Skeletal muscle satellite cell (primary cell): ENCODE measurements around the gene MEAK7.

Source experiments
- H3K27me3 ChIP-seq: 2 replicates; pipeline ENCODE4 v1.7.0; 2013; ENCODE audit warnings: low read length; ENCODE audit not compliant: control insufficient read depth, insufficient read depth
- H3K36me3 ChIP-seq: 2 replicates; pipeline ENCODE4 v1.7.0; 2013; ENCODE audit warnings: mild to moderate bottlenecking, control low read depth, low read length; ENCODE audit not compliant: insufficient read depth
- H3K4me1 ChIP-seq: 2 replicates; pipeline ENCODE4 v1.7.0; 2013; ENCODE audit warnings: low read length; ENCODE audit not compliant: control insufficient read depth, insufficient read depth
- H3K4me2 ChIP-seq: 2 replicates; pipeline ENCODE4 v1.7.0; 2013; ENCODE audit warnings: mild to moderate bottlenecking, low read length
- H3K4me3 ChIP-seq: 2 replicates; pipeline ENCODE4 v1.7.0; 2013; ENCODE audit warnings: low read length
- H3K9ac ChIP-seq: 2 replicates; pipeline ENCODE4 v1.7.0; 2013; ENCODE audit warnings: mild to moderate bottlenecking, low read depth, low read length, moderate library complexity
- H3K9me3 ChIP-seq: replicated peaks from 2 replicates; pipeline ENCODE4 v1.7.0; 2013; ENCODE audit warnings: mild to moderate bottlenecking, control low read depth, low read length

Gene MEAK7

GRCh38 chr16:84482951-84483881 is 21.2 kb downstream of the MEAK7 start:
- H3K4me3 ChIP-seq: no peak overlapping the region
- H3K36me3 ChIP-seq: peaks cover 80% of the 10 kb centered on the region
- no peaks in the 10 kb centered on the region for H3K27me3 ChIP-seq
- peaks cover 11% of the 10 kb centered on the region for H3K4me1 ChIP-seq
- no peak overlapping the region for H3K9ac ChIP-seq
- no peaks in the 10 kb centered on the region for H3K9me3 ChIP-seq
- no peak overlapping the region for H3K4me2 ChIP-seq

- no peaks in the 10 kb centered on the region for H3K27me3 ChIP-seq
- H3K4me3 ChIP-seq: no peak overlapping the region
- H3K9me3 ChIP-seq: no peaks in the 10 kb centered on the region
- peaks cover 17% of the 10 kb centered on the region for H3K4me1 ChIP-seq
- peaks cover 75% of the 10 kb centered on the region for H3K36me3 ChIP-seq
- H3K4me2 ChIP-seq: no peak overlapping the region
- H3K9ac ChIP-seq: no peak overlapping the region
Observed at GRCh38 chr16:84482001-84482891, 22.2 kb downstream of the MEAK7 start.

GRCh38 chr16:84481051-84481735 is 23.3 kb downstream of the MEAK7 start:
- Histone ChIP-seq H3K9me3 (no peaks in the 10 kb centered on the region), H3K4me1 (peaks cover 17% of the 10 kb centered on the region), H3K27me3 (no peaks in the 10 kb centered on the region), H3K36me3 (peaks cover 70% of the 10 kb centered on the region), H3K4me3 (no peak overlapping the region), H3K9ac (no peak overlapping the region), H3K4me2 (no peak overlapping the region)

GRCh38 chr16:84479716-84480450 is 24.6 kb downstream of the MEAK7 start:
- Histone ChIP-seq H3K36me3 (peaks cover 63% of the 10 kb centered on the region), H3K27me3 (no peaks in the 10 kb centered on the region), H3K9ac (no peak overlapping the region), H3K4me3 (no peak overlapping the region), H3K4me1 (peaks cover 17% of the 10 kb centered on the region), H3K9me3 (no peaks in the 10 kb centered on the region), H3K4me2 (no peak overlapping the region)

- Histone ChIP-seq H3K4me2 (no peak overlapping the region), H3K9me3 (no peaks in the 10 kb centered on the region), H3K27me3 (no peaks in the 10 kb centered on the region), H3K4me3 (no peak overlapping the region), H3K4me1 (peaks cover 17% of the 10 kb centered on the region), H3K9ac (no peak overlapping the region), H3K36me3 (peaks cover 54% of the 10 kb centered on the region)
Observed at GRCh38 chr16:84478172-84478947, 26.1 kb downstream of the MEAK7 start.

- peaks cover 17% of the 10 kb centered on the region for H3K4me1 ChIP-seq
- H3K27me3 ChIP-seq: no peaks in the 10 kb centered on the region
- peaks cover 47% of the 10 kb centered on the region for H3K36me3 ChIP-seq
- H3K4me2 ChIP-seq: no peak overlapping the region
- H3K9me3 ChIP-seq: no peaks in the 10 kb centered on the region
- no peak overlapping the region for H3K4me3 ChIP-seq
- no peak overlapping the region for H3K9ac ChIP-seq
Observed at GRCh38 chr16:84477661-84478060, 26.8 kb downstream of the MEAK7 start.

GRCh38 chr16:84476401-84476800 is 28.1 kb downstream of the MEAK7 start:
- H3K9ac ChIP-seq: no peak overlapping the region

GRCh38 chr16:84475643-84476240 is 28.7 kb downstream of the MEAK7 start:
- peaks cover 33% of the 10 kb centered on the region for H3K36me3 ChIP-seq
- H3K27me3 ChIP-seq: no peaks in the 10 kb centered on the region
- peaks cover 17% of the 10 kb centered on the region for H3K4me1 ChIP-seq
- H3K4me3 ChIP-seq: no peak overlapping the region
- no peak overlapping the region for H3K9ac ChIP-seq
- H3K4me2 ChIP-seq: no peak overlapping the region
- no peaks in the 10 kb centered on the region for H3K9me3 ChIP-seq

More at GRCh38 chr16:84476401-84476800, 28.1 kb downstream of the MEAK7 start:
- H3K4me1 ChIP-seq: peaks cover 17% of the 10 kb centered on the region
- H3K27me3 ChIP-seq: no peaks in the 10 kb centered on the region
- H3K4me3 ChIP-seq: no peak overlapping the region
- no peaks in the 10 kb centered on the region for H3K9me3 ChIP-seq
- peaks cover 40% of the 10 kb centered on the region for H3K36me3 ChIP-seq
- no peak overlapping the region for H3K4me2 ChIP-seq

- H3K4me2 ChIP-seq: no peak overlapping the region
- H3K9me3 ChIP-seq: peaks cover 7% of the 10 kb centered on the region
- H3K27me3 ChIP-seq: no peaks in the 10 kb centered on the region
- H3K36me3 ChIP-seq: peaks cover 30% of the 10 kb centered on the region
- no peak overlapping the region for H3K9ac ChIP-seq
- no peaks in the 10 kb centered on the region for H3K4me1 ChIP-seq
- H3K4me3 ChIP-seq: no peak overlapping the region
Observed at GRCh38 chr16:84471966-84472365, 32.5 kb downstream of the MEAK7 start.

- Histone ChIP-seq H3K4me2 (no peak overlapping the region), H3K4me1 (no peaks in the 10 kb centered on the region), H3K9ac (no peak overlapping the region), H3K4me3 (no peak overlapping the region), H3K36me3 (peaks cover 29% of the 10 kb centered on the region), H3K27me3 (no peaks in the 10 kb centered on the region), H3K9me3 (peaks cover 7% of the 10 kb centered on the region)
Observed at GRCh38 chr16:84471316-84471715, 33.1 kb downstream of the MEAK7 start.
